VCaP (cell line): ENCODE data around the gene CX3CL1.

Source experiments
- H3K27ac ChIP-seq: fragments of 450-650 bp; 2 replicates; pipeline ENCODE4 v1.5.1; 2017
- CTCF ChIP-seq: fragments of 450-650 bp; conservative IDR thresholded peaks from 2 replicates; pipeline ENCODE4 v1.5.1; 2017; ENCODE audit warnings: mild to moderate bottlenecking, moderate library complexity

Gene CX3CL1

GRCh38 chr16:57372372-57373116 is at the start of gene CX3CL1:
Gene CX3CL1 (plus strand): TSS chr16:57372490. CDS start chr16:57372569, 79 bp downstream.
- H3K27ac ChIP-seq, result peak within 1 kb of the TSS; percentile 23; the same call in 1 of the 2 replicates

GRCh38 chr16:57324749-57325148 is 47.5 kb upstream of the CX3CL1 start:
- H3K27ac ChIP-seq, result no peak overlapping the region
- TF ChIP-seq CTCF, result no peak

More at GRCh38 chr16:57372372-57373116, at the start of gene CX3CL1:
- no peak for TF ChIP-seq CTCF

DNA sequence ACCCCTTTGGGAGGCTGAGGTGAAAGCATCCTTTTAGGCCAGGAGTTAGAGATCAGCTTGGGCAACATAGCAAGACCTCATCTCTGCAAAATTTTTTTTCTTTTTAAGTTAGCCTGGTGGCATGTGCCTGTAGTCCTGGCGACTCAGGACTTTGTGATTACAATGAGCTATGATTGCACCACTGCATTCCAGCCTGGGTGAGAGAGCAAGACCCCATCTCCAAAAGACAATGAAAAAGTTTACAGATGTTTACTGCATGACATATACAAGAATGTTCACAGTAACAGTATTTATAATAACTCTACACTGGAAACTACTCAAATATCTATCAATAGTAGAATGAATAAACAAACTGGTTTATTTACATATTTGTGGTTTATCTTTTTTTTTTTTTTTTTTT is 46.8 kb upstream of the CX3CL1 start:
- H3K27ac ChIP-seq, result no peak overlapping the region

DNA sequence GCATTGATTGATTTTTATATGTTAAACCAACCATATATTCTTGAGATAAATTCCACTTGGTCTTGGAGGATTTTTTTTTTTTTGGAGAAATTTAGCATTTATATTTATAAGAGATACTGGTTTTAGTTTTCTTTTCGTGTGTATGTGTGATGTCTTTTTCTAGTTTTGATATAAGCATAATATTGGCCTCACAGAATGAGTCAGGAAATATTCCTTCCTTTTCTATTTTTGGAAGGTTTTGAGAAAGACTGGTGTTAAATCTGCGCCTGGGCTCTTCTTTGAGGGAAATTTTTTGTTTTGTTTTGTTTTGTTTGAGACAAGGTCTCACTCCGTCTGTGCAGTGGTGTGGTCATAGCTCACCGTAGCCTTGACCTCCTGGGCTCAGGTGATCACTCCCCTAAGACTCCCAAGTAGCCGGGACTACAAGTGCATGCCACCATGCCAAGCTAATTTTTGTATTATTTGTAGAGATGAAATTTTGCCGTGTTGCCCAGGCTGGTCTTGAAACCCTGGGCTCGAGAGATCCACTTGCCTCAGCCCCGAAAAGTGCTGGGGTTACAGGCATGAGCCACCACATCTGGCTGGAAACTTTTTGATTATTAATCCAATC is 42.5 kb upstream of the CX3CL1 start:
- TF ChIP-seq CTCF, result no peak
- no peak overlapping the region for H3K27ac ChIP-seq

More for the DNA sequence above, 46.8 kb upstream of the CX3CL1 start:
- TF ChIP-seq CTCF, result no peak

DNA sequence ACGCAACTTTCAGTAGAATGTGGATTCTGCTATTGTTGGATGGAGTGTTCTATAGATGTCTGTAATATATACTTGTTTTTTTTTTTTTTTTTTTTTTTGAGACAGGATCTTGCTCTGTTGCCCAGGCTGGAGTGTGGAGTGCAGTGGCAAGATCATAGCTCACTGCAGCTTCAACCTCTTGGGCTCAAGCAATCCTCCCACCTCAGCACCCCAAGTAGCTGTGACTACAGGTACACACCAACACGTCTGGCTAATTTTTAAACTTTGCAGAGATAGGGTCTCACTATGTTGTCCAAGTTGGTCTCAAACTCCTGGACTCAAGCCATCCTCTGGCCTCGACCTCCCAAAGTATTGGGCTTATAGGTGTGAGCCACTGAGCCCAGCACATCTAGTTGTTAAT is 40.9 kb upstream of the CX3CL1 start:
- no peak for TF ChIP-seq CTCF
- H3K27ac ChIP-seq, result no peak overlapping the region

- H3K27ac ChIP-seq, result no peak overlapping the region
- no peak for TF ChIP-seq CTCF
Measured at GRCh38 chr16:57333402-57333801, 38.9 kb upstream of the CX3CL1 start.

GRCh38 chr16:57335366-57335765 is 36.9 kb upstream of the CX3CL1 start:
- TF ChIP-seq CTCF, result no peak

More at GRCh38 chr16:57335366-57335765, 36.9 kb upstream of the CX3CL1 start:
- H3K27ac ChIP-seq, result no peak overlapping the region
